NT2/D1 (cell line): ENCODE data around the gene HOXB7.

Source experiments
- DNase-seq: peaks from one replicate; pipeline ENCODE4 v3.0.0-alpha.2; 2011; ENCODE audit warnings: low read depth, low spot score
- H3K27me3 ChIP-seq: 2 replicates; pipeline ENCODE4 v1.6.0; 2011; ENCODE audit warnings: mild to moderate bottlenecking; ENCODE audit not compliant: insufficient read length, insufficient read depth
- H3K36me3 ChIP-seq: 2 replicates; pipeline ENCODE4 v1.6.1; 2011; ENCODE audit warnings: mild to moderate bottlenecking, low read length, mixed read lengths; ENCODE audit not compliant: insufficient read depth, insufficient read length
- H3K4me1 ChIP-seq: 2 replicates; pipeline ENCODE4 v1.5.1; 2011; ENCODE audit not compliant: insufficient read depth, insufficient read length
- H3K4me3 ChIP-seq: 2 replicates; pipeline ENCODE4 v1.5.1; 2011; ENCODE audit warnings: low read depth; ENCODE audit not compliant: insufficient read length
- H3K9ac ChIP-seq: 2 replicates; pipeline ENCODE4 v1.6.0; 2011; ENCODE audit warnings: low read depth; ENCODE audit not compliant: insufficient read length
- H3K9me3 ChIP-seq: 2 replicates; pipeline ENCODE4 v1.5.1; 2011; ENCODE audit warnings: mild to moderate bottlenecking, low read length; ENCODE audit not compliant: insufficient read depth
- SUZ12 ChIP-seq: IDR thresholded peaks from 2 replicates; pipeline ENCODE4 v1.6.1; 2011; ENCODE audit not compliant: insufficient read length, insufficient read depth; ENCODE audit errors: extremely low read depth
- YY1 ChIP-seq: IDR thresholded peaks from 2 replicates; pipeline ENCODE4 v1.6.1; 2011; ENCODE audit not compliant: insufficient read length, insufficient read depth
- ZNF274 ChIP-seq: IDR thresholded peaks from 2 replicates; pipeline ENCODE4 v1.6.1; 2011; ENCODE audit warnings: mild to moderate bottlenecking, low read depth, low read length

HOXB7 gene

GRCh38 chr17:48601539-48602425 lies 9.0 kb downstream of the HOXB7 start:
- Histone ChIP-seq H3K9me3 (no peaks in the 10 kb centered on the region), H3K4me3 (no peak overlapping the region), H3K9ac (peak overlapping the region; percentile 6), H3K27me3 (peaks cover 100% of the 10 kb centered on the region), H3K4me1 (peaks cover 9% of the 10 kb centered on the region), H3K36me3 (no peaks in the 10 kb centered on the region)
- peak; percentile 78 for TF ChIP-seq SUZ12
- no peak for TF ChIP-seq YY1
- no peak for DNase-seq

GRCh38 chr17:48601207-48601538 lies 9.6 kb downstream of the HOXB7 start:
- Histone ChIP-seq H3K4me1 (peaks cover 9% of the 10 kb centered on the region), H3K4me3 (no peak overlapping the region), H3K9ac (no peak overlapping the region), H3K27me3 (peaks cover 100% of the 10 kb centered on the region), H3K9me3 (no peaks in the 10 kb centered on the region), H3K36me3 (no peaks in the 10 kb centered on the region)
- no peak for DNase-seq
- TF ChIP-seq YY1 (no peak), SUZ12 (no peak), ZNF274 (no peak)

- H3K4me1 ChIP-seq, result peaks cover 9% of the 10 kb centered on the region
- H3K36me3 ChIP-seq, result no peaks in the 10 kb centered on the region
- TF ChIP-seq SUZ12 (peak; percentile 90), YY1 (no peak)
- no peak overlapping the region for H3K9ac ChIP-seq
- no peak for DNase-seq
- H3K4me3 ChIP-seq, result no peak overlapping the region
- peaks cover 100% of the 10 kb centered on the region for H3K27me3 ChIP-seq
- no peaks in the 10 kb centered on the region for H3K9me3 ChIP-seq
Observed at GRCh38 chr17:48600244-48601098, 10.3 kb downstream of the HOXB7 start.

- no peak for DNase-seq
- Histone ChIP-seq H3K36me3 (no peaks in the 10 kb centered on the region), H3K9me3 (no peaks in the 10 kb centered on the region), H3K4me1 (peaks cover 15% of the 10 kb centered on the region), H3K27me3 (peaks cover 100% of the 10 kb centered on the region), H3K4me3 (no peak overlapping the region), H3K9ac (no peak overlapping the region)
- TF ChIP-seq ZNF274 (no peak), YY1 (no peak)
Observed at GRCh38 chr17:48599354-48599753, 11.5 kb downstream of the HOXB7 start.

GRCh38 chr17:48598736-48599135 lies 12.1 kb downstream of the HOXB7 start:
- Histone ChIP-seq H3K9me3 (no peaks in the 10 kb centered on the region), H3K4me1 (peaks cover 14% of the 10 kb centered on the region), H3K27me3 (peaks cover 100% of the 10 kb centered on the region), H3K36me3 (no peaks in the 10 kb centered on the region), H3K4me3 (no peak overlapping the region), H3K9ac (no peak overlapping the region)
- no peak for TF ChIP-seq ZNF274
- no peak for TF ChIP-seq SUZ12
- no peak for TF ChIP-seq YY1
- no peak for DNase-seq

- Histone ChIP-seq H3K4me1 (peaks cover 12% of the 10 kb centered on the region), H3K9me3 (no peaks in the 10 kb centered on the region), H3K36me3 (no peaks in the 10 kb centered on the region), H3K27me3 (peaks cover 100% of the 10 kb centered on the region), H3K9ac (peak overlapping the region; percentile 65), H3K4me3 (peak overlapping the region; percentile 31)
- TF ChIP-seq SUZ12 (peak; percentile 85), YY1 (no peak), ZNF274 (no peak)
- DNase-seq, result no peak
Observed at GRCh38 chr17:48597778-48598631, 12.8 kb downstream of the HOXB7 start.

- H3K4me3 ChIP-seq, result peak overlapping the region; percentile 31
Observed at GRCh38 chr17:48597528-48597777, 13.4 kb downstream of the HOXB7 start.

More at GRCh38 chr17:48597528-48597777, 13.4 kb downstream of the HOXB7 start:
- no peaks in the 10 kb centered on the region for H3K36me3 ChIP-seq
- H3K9ac ChIP-seq, result peak overlapping the region; percentile 65
- peaks cover 12% of the 10 kb centered on the region for H3K4me1 ChIP-seq
- H3K9me3 ChIP-seq, result no peaks in the 10 kb centered on the region
- TF ChIP-seq SUZ12, result no peak
- TF ChIP-seq ZNF274, result no peak
- no peak for TF ChIP-seq YY1
- H3K27me3 ChIP-seq, result peaks cover 100% of the 10 kb centered on the region
- DNase-seq, result no peak
